Pons (tissue), 1 donor: ENCODE data around the gene GFRA4.
A peak's percentile ranks its signal among the peaks of the same experiment; 100 is the strongest.

Experiments
- DNase-seq: peaks from one replicate; pipeline ENCODE4 v3.0.0-alpha.2; 2016; ENCODE audit warnings: low spot score

Gene GFRA4

GRCh38 chr20:3693376-3693775, 30.2 kb upstream of the GFRA4 start:
- no peak for DNase-seq

- no peak for DNase-seq
Measured at GRCh38 chr20:3692706-3693294, 29.6 kb upstream of the GFRA4 start.

- no peak for DNase-seq
Measured at GRCh38 chr20:3691897-3692296, 28.7 kb upstream of the GFRA4 start.

DNA sequence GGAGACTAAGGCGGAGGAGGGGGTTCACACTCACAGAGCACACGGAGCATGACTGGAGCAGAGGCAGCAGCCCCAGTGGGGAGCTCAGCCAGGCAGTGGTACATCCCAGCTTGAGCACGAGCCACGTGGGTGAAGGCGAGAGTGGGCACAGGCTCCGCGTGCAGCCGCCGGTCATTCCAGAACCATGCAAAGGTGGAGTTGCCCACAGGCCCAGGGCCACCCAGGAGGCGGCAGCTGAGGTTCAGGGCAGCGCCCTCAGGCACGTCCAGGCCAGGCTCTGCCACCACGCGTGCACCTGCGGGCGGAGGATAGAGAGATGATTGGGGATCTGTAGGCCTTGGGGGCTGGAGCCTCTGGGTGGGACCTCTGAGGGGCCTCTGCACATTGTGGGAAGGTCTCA, 28.1 kb upstream of the GFRA4 start:
- no peak for DNase-seq

DNA sequence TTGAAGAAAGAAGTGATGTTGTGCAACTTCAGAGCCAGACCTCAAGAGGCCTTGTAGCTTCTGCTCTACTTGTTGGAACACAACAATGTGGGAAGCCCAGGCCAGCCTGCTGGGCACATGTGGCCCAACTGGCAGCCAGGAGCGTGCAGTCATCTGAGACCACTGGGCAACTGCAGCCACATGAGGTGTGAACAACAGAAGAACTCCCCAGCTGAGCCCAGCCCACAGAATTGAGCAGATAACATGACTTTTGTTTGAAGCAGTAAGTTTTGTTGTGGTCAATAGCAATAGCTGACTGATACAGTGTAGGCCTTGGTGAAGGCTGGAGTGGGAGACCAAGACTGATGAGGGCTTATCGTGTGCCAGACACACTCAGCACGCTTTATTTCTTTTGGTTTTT, 27.2 kb upstream of the GFRA4 start:
- no peak for DNase-seq

GRCh38 chr20:3689978-3690377, 26.8 kb upstream of the GFRA4 start:
- no peak for DNase-seq

DNA sequence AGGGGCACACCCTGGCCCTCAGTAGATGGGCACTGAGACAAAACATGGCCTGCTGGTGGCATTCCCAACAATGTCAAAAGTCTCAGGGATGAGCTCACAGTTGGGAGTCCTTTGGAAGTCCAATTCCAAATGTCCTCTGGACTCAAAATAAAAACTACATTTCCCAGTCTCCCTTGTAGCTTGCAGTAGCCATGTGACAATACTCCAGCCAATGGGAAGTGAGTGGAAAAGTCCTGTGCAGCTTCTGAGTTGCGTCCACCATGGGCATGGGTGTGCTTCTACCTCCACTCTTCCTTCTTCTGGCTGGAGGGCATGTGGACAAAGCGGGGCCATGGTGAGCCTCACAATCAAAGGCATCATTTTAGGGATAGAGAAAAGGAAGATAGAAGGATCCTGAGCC, 24.5 kb upstream of the GFRA4 start:
- peak; percentile 46 for DNase-seq

GRCh38 chr20:3686867-3687321, 23.7 kb upstream of the GFRA4 start:
- DNase-seq = peak; percentile 70

- DNase-seq = no peak
Measured at GRCh38 chr20:3686421-3686820, 23.2 kb upstream of the GFRA4 start.

GRCh38 chr20:3685341-3685740, 22.1 kb upstream of the GFRA4 start:
- DNase-seq = no peak

- no peak for DNase-seq
Measured at GRCh38 chr20:3681931-3682781, 19.0 kb upstream of the GFRA4 start, which contains the start of gene ADAM33. TSS of gene ADAM33 (minus strand) at chr20:3682010. CDS start at chr20:3682004, 6 bp downstream.

DNA sequence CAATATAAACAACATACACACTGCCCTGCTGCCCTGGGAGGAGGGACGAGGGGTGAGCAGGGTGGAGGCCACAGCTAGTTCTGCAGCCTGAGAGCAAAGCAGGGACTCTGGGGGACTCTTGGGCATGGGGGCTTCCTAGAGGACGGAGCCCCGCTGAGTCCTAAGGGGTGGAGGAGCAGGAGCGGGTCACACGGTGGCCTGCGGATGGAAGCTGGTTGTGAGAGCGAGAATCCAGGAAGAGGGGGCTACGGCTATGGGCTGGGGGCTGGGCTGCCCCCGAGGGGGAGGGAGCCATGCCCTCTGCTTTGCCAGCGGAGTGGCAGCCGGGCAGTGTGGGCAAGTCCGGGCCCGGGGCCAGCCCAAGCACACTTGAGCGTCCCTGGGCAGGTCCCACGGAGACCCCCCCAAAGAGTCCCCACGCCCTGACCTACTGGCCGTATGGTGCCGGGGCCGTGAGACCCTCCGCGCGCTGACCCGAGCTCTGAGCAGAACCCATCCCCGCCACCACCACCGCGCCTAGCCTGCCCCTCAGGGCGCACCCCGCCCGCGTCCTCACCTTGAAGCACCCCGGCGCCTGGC, 18.2 kb upstream of the GFRA4 start:
- no peak for DNase-seq

DNA sequence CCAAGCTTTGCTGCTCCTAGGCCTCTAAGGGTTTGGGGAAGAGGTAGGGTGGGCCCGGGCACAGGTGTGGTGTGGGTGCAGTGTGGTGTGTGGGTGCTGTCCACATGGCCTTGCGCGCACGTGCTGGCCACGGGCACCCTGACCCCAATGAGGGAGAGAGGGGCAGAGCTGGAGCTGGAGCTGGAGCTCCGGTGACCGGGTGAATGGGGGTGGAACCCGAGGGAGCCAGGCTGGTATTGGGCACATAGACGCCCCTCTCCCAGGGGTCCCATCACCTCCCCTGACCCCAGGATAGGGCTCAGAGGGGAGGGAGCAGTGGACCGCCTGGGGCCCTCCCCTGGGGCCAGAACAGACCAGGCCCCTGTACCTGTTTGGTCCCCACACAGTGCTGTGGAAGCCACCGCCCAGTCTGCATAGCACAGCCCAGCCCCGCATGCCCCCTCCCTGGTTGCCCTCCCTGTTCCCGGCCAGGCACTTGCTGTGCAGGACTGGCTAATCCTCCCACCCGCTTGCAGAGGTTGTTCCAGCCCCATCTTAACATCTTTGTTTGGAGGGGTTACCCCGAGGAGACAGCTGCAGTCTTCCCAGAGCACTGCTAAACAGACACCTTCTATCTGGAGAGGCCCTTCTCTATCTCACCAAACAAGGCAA, 17.6 kb upstream of the GFRA4 start:
- no peak for DNase-seq

- DNase-seq = no peak
Measured at GRCh38 chr20:3679749-3680700, 16.8 kb upstream of the GFRA4 start.

- DNase-seq = no peak
Measured at GRCh38 chr20:3678856-3679720, 15.9 kb upstream of the GFRA4 start.

- no peak for DNase-seq
Measured at GRCh38 chr20:3678198-3678597, 15.0 kb upstream of the GFRA4 start.

GRCh38 chr20:3677733-3678132, 14.5 kb upstream of the GFRA4 start:
- DNase-seq = no peak

GRCh38 chr20:3674995-3675900, 12.0 kb upstream of the GFRA4 start:
- DNase-seq = no peak

DNA sequence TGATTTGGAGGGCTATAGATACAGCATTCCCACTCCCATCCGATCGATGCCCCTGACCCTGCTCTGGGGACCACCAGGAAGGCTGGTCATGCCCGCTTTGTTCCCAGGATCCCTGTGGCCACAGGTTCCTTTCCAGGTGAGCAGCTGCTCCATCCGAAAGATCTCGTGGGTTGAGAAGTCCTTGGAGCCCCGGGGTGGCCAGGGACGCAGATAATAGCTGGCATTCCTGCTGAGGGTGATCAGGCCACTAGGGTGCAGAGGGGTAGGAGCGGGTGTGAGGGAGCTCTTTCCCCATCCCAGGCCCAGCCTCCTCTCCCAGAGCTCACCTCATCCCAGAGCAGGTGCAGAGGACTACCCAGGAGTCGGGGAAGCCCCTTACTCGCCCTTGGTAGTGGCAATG, 11.2 kb upstream of the GFRA4 start:
- DNase-seq = no peak
